ENCODE measurements around the gene NFIA. TPM values are rescaled to one million over a fixed set of nuclear protein-coding genes. Genes with fewer than 3 reads are reported as not detected.

NFIA gene
- total RNA-seq, 1 experiment from 2014 or later: 0.35 TPM

DNA sequence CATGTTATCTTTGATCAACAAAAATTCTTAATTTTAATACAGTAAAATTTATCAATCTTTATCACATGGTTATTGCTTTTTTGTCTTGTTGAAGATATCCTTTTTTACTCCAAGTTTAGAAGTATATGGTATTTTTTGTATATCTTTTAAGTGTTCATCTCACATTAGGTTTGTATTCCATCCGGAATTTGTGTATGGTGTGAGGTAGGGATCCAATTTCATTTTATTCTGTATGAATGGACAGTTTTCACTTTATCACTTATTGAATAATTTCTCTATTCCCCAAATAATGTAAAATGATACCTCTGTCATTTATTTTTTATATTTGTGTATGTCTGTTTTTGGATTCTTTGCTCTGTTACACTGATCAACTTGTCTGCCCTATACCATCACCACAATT lies 25.3 kb downstream of the NFIA start:
- Histone ChIP-seq H2BK15ac (ENCODE audit: low read depth, low read length) (no peak overlapping the region), H3K27me3 (ENCODE audit: insufficient read depth, low read length) (no peaks in the 10 kb centered on the region), H2BK120ac (ENCODE audit: low read depth, low read length, poor library complexity, severe bottlenecking) (no peak overlapping the region), H3K23me2 (ENCODE audit: insufficient read length, low read depth, low read length, poor library complexity, severe bottlenecking) (no peaks in the 10 kb centered on the region), H3K9ac (ENCODE audit: extremely low read depth, insufficient read length, low read length) (no peak overlapping the region), H2BK20ac (ENCODE audit: low read depth, low read length, poor library complexity, severe bottlenecking) (no peak overlapping the region), H3K18ac (ENCODE audit: insufficient read length, low read depth, low read length) (no peak overlapping the region), H3K4ac (ENCODE audit: low read depth, low read length) (no peak overlapping the region), H3K4me2 (ENCODE audit: insufficient read depth, insufficient read length, low read length) (no peak overlapping the region), H4K91ac (ENCODE audit: insufficient read length, low read depth, low read length) (no peak overlapping the region), H2BK5ac (ENCODE audit: insufficient read length, low read length) (no peak overlapping the region), H4K20me1 (ENCODE audit: control insufficient read depth, insufficient read depth, insufficient read length) (no peaks in the 10 kb centered on the region), H3T11ph (ENCODE audit: low read length) (no peak overlapping the region), H2AFZ (ENCODE audit: low read length) (no peak overlapping the region), H3K14ac (ENCODE audit: insufficient read depth, low read length) (no peak overlapping the region), H3K27ac (ENCODE audit: insufficient read length, low read depth, low read length) (no peak overlapping the region), H3K9me3 (ENCODE audit: control insufficient read depth, low read depth, low read length) (no peaks in the 10 kb centered on the region), H3K56ac (ENCODE audit: insufficient read length, low read depth, low read length) (no peak overlapping the region), H2BK12ac (ENCODE audit: insufficient read length, low read depth, low read length) (no peak overlapping the region), H3K79me2 (ENCODE audit: insufficient read depth, low read length) (no peaks in the 10 kb centered on the region), H4K5ac (ENCODE audit: insufficient read length, low read depth, low read length) (no peak overlapping the region), H3K79me1 (ENCODE audit: insufficient read depth, low read depth, low read length, poor library complexity, severe bottlenecking) (no peaks in the 10 kb centered on the region), H4K8ac (replicated peaks; ENCODE audit: insufficient read length, low read depth, low read length) (no peak overlapping the region), H3K23ac (ENCODE audit: insufficient read length, low read depth, low read length) (no peak overlapping the region), H2AK5ac (ENCODE audit: insufficient read length, low read length) (no peak overlapping the region), H3K4me1 (ENCODE audit: insufficient read depth, low read length) (peaks cover 4% of the 10 kb centered on the region; the same call in 1 of the 2 replicates)
- Mint-ChIP-seq H3K4me3 (no peak overlapping the region), H3K27me3 (ENCODE audit: low read depth) (no peaks in the 10 kb centered on the region), H3K4me1 (peaks cover 13 to 21% of the 10 kb centered on the region in 2 experiments), H3K9me3 (peaks cover 7 to 10% of the 10 kb centered on the region in 2 experiments; a peak in 4 of 5 replicates), H3K36me3 (ENCODE audit: insufficient read depth in 1 of 3, low read depth in 3 of 3) (peaks cover 0 to 6% (median 3%) of the 10 kb centered on the region in 3 experiments; a peak in 3 of 7 replicates), H3K27ac (no peak overlapping the region)
- no peak for DNase-seq
- TF ChIP-seq, protein P1, sequence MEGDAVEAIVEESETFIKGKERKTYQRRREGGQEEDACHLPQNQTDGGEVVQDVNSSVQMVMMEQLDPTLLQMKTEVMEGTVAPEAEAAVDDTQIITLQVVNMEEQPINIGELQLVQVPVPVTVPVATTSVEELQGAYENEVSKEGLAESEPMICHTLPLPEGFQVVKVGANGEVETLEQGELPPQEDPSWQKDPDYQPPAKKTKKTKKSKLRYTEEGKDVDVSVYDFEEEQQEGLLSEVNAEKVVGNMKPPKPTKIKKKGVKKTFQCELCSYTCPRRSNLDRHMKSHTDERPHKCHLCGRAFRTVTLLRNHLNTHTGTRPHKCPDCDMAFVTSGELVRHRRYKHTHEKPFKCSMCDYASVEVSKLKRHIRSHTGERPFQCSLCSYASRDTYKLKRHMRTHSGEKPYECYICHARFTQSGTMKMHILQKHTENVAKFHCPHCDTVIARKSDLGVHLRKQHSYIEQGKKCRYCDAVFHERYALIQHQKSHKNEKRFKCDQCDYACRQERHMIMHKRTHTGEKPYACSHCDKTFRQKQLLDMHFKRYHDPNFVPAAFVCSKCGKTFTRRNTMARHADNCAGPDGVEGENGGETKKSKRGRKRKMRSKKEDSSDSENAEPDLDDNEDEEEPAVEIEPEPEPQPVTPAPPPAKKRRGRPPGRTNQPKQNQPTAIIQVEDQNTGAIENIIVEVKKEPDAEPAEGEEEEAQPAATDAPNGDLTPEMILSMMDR (conservative IDR thresholded peaks at IDR 0.05): no peak
- no CpG with 5 or more reads among the region's 1 CpG for WGBS (ENCODE audit: extremely low coverage, insufficient read length, low lambda C conversion rate)

Data from H9 (cell line).